ENCODE results near the gene RIT1. TPM values are rescaled to one million over a fixed set of nuclear protein-coding genes. Genes with fewer than 3 reads are reported as not detected.

The RIT1 gene
- total RNA-seq, 1 experiment from 2014 or later, result 27.2 TPM

GRCh38 chr1:155940993-155941844, 30.1 kb upstream of the RIT1 start, which contains the start of gene RXFP4:
Gene RXFP4 (plus strand): TSS chr1:155941638. CDS start chr1:155941710, 72 bp downstream.
- Mint-ChIP-seq H3K27me3 (ENCODE audit: low read depth) (no peaks in the 10 kb centered on the region), H3K9me3 (no peaks in the 10 kb centered on the region), H3K36me3 (no peaks in the 10 kb centered on the region), H3K27ac (peak within 1 kb of the TSS; percentile 18; the same call in 1 of the 2 replicates), H3K4me1 (peaks cover 28% of the 10 kb centered on the region), H3K4me3 (no peak within 1 kb of the TSS)
- CTCF ChIA-PET, result interaction anchor here (1.0 to 6.1 kb wide), 7 partner anchors 27 to 125 kb away, joined by 3 to 85 read pairs (median 7); partner anchors contain the start of gene ARHGEF2
- DNase-seq (ENCODE audit: low spot score) (no peak), ATAC-seq (peak; percentile 20)
- POLR2A ChIA-PET, result interaction anchor here (0.5 to 0.9 kb wide), 3 partner anchors 13 to 141 kb away, joined by 3 to 4 read pairs (median 3); partner anchors contain the start of gene MEX3A
- TF ChIP-seq ATF1 (CRISPR knock-in tag; IDR thresholded peaks at IDR 0.05) (no peak), GABPB1 (CRISPR knock-in tag; IDR thresholded peaks at IDR 0.05) (peak; percentile 42; the same call in 1 of the 2 replicates)

GRCh38 chr1:155940482-155940992, 29.4 kb upstream of the RIT1 start:
- no peak overlapping the region for H3K4me3 Mint-ChIP-seq
- TF ChIP-seq PRDM15 (CRISPR knock-in tag; IDR thresholded peaks at IDR 0.05) (no peak), PREB (CRISPR knock-in tag; IDR thresholded peaks at IDR 0.05; ENCODE audit: borderline replicate concordance) (no peak), CDX4 (CRISPR knock-in tag; IDR thresholded peaks at IDR 0.05; ENCODE audit: borderline replicate concordance) (no peak), GABPB1 (CRISPR knock-in tag; IDR thresholded peaks at IDR 0.05) (no peak), JAZF1 (CRISPR knock-in tag; IDR thresholded peaks at IDR 0.05) (no peak), FOXJ3 (CRISPR knock-in tag; IDR thresholded peaks at IDR 0.05; ENCODE audit: borderline replicate concordance) (no peak), ZNF232 (CRISPR knock-in tag; IDR thresholded peaks at IDR 0.05) (no peak), STAT6 (CRISPR knock-in tag; conservative IDR thresholded peaks at IDR 0.05; ENCODE audit: low read depth) (no peak), ATF6 (CRISPR knock-in tag; IDR thresholded peaks at IDR 0.05) (no peak), ETV6 (CRISPR knock-in tag; IDR thresholded peaks at IDR 0.05) (no peak), ZNF219 (CRISPR knock-in tag; IDR thresholded peaks at IDR 0.05; ENCODE audit: borderline replicate concordance) (no peak)
- POLR2A ChIA-PET, result interaction anchor here (0.5 to 0.9 kb wide), 3 partner anchors 14 to 142 kb away, joined by 3 to 4 read pairs (median 3); partner anchors contain the start of gene MEX3A
- no peak for DNase-seq (ENCODE audit: low spot score)
- no peaks in the 10 kb centered on the region for H3K36me3 Mint-ChIP-seq
- no peaks in the 10 kb centered on the region for H3K9me3 Mint-ChIP-seq
- CTCF ChIA-PET, result interaction anchor here (0.9 to 6.1 kb wide), 8 partner anchors 27 to 445 kb away, joined by 3 to 85 read pairs (median 6); partner anchors contain the start of gene ARHGEF2
- H3K27ac Mint-ChIP-seq, result peak overlapping the region; percentile 18; the same call in 1 of the 2 replicates
- no peaks in the 10 kb centered on the region for H3K27me3 Mint-ChIP-seq (ENCODE audit: low read depth)
- peaks cover 25% of the 10 kb centered on the region for H3K4me1 Mint-ChIP-seq
- peak; percentile 10; the same call in 1 of the 2 replicates for ATAC-seq

Data from WTC11 (cell line).